Glutamatergic neuron (in vitro differentiated cells): ENCODE data around the gene OVCH2. TPM values are rescaled to one million over a fixed set of nuclear protein-coding genes. Genes with fewer than 3 reads are reported as not detected.

ENCODE experiments used
- DNase-seq: peaks from one replicate; pipeline ENCODE4 v3.0.0; 2022
- H3K27ac Mint-ChIP-seq: one replicate; pipeline ENCODE4 v1.8.0; 2020; ENCODE audit warnings: mild to moderate bottlenecking, mixed read lengths, inconsistent platforms; ENCODE audit not compliant: unreplicated experiment
- H3K27me3 Mint-ChIP-seq: one replicate; pipeline ENCODE4 v1.8.0; 2020; ENCODE audit warnings: mild to moderate bottlenecking, moderate library complexity, mixed read lengths, inconsistent platforms; ENCODE audit not compliant: unreplicated experiment
- H3K36me3 Mint-ChIP-seq: one replicate; pipeline ENCODE4 v1.8.0; 2020; ENCODE audit warnings: mild to moderate bottlenecking, mixed read lengths, inconsistent platforms; ENCODE audit not compliant: unreplicated experiment
- H3K4me1 Mint-ChIP-seq: one replicate; pipeline ENCODE4 v1.8.0; 2020; ENCODE audit warnings: mild to moderate bottlenecking, low read depth, mixed read lengths, inconsistent platforms; ENCODE audit not compliant: unreplicated experiment
- H3K4me3 Mint-ChIP-seq: one replicate; pipeline ENCODE4 v1.8.0; 2020; ENCODE audit warnings: mild to moderate bottlenecking, mixed read lengths, inconsistent platforms; ENCODE audit not compliant: unreplicated experiment
- H3K9me3 Mint-ChIP-seq: one replicate; pipeline ENCODE4 v1.8.0; 2020; ENCODE audit warnings: mild to moderate bottlenecking, moderate library complexity, mixed read lengths, inconsistent platforms; ENCODE audit not compliant: unreplicated experiment
- total RNA-seq: library from RNA; stranded (reverse); fragmentation: NEBNext Ultra II Directional; extraction: Animal tissue kit (Norgen Biotek cat#: 25700); gene quantifications from one replicate; pipeline ENCODE4 v1.2.1, GENCODE V29; 2021; ENCODE audit not compliant: unreplicated experiment
- TF ChIP-seq, protein P1 (sequence below): fragments of 200-600 bp; sonication (generic); IDR thresholded peaks from one replicate; pipeline ENCODE4 v1.5.0; 2021; ENCODE audit not compliant: partially characterized antibody, unreplicated experiment

The OVCH2 gene
- total RNA-seq, 1 donor from 2014 or later = not detected

DNA sequence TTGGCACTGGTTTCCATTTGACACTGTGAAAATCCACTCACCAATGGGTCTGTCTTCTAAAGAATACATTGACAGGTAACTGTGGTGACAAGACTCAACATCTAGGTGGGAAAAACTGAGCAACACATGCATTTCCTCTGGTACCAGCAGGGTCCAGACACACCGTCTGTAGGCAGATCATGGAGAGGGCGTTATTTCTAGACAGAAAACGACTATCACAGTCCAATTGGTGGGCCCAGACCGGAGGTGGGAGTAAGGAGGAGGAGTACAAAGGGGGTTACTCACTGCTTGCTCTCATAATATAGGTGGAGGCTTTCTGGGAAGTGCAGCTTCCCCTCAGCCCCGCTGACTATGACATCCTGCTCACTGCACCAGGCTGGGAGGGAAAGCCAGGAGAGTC is 9.9 kb downstream of the OVCH2 start:
- no peak overlapping the region for H3K27ac Mint-ChIP-seq
- TF ChIP-seq, protein P1, sequence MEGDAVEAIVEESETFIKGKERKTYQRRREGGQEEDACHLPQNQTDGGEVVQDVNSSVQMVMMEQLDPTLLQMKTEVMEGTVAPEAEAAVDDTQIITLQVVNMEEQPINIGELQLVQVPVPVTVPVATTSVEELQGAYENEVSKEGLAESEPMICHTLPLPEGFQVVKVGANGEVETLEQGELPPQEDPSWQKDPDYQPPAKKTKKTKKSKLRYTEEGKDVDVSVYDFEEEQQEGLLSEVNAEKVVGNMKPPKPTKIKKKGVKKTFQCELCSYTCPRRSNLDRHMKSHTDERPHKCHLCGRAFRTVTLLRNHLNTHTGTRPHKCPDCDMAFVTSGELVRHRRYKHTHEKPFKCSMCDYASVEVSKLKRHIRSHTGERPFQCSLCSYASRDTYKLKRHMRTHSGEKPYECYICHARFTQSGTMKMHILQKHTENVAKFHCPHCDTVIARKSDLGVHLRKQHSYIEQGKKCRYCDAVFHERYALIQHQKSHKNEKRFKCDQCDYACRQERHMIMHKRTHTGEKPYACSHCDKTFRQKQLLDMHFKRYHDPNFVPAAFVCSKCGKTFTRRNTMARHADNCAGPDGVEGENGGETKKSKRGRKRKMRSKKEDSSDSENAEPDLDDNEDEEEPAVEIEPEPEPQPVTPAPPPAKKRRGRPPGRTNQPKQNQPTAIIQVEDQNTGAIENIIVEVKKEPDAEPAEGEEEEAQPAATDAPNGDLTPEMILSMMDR = no peak
- no peak for DNase-seq
- H3K9me3 Mint-ChIP-seq = no peaks in the 10 kb centered on the region
- H3K36me3 Mint-ChIP-seq = no peaks in the 10 kb centered on the region
- no peaks in the 10 kb centered on the region for H3K27me3 Mint-ChIP-seq
- H3K4me3 Mint-ChIP-seq = no peak overlapping the region
- no peaks in the 10 kb centered on the region for H3K4me1 Mint-ChIP-seq

DNA sequence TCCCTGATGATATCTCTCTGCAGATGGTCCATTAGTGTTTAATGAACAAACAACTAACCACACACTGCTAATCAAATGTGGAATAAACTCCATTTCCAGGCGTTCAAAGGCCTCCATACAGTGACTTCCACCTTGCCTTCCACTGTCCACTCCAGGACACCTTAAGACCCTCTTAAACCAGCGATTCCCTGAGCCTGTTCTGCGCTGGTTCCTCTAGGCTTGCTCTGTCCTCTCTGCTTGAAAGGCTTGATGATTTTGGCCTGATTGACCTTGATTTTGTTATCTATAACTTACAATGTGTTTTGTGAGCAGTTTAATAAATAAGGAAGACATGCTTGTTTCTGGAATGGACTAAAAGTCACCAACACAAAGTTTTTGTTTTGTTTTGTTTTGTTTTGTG is 12.0 kb downstream of the OVCH2 start:
- no peak overlapping the region for H3K4me3 Mint-ChIP-seq
- no peaks in the 10 kb centered on the region for H3K4me1 Mint-ChIP-seq
- H3K27me3 Mint-ChIP-seq = no peaks in the 10 kb centered on the region
- H3K36me3 Mint-ChIP-seq = no peaks in the 10 kb centered on the region
- DNase-seq = no peak
- TF ChIP-seq, protein P1 = no peak
- no peaks in the 10 kb centered on the region for H3K9me3 Mint-ChIP-seq
- no peak overlapping the region for H3K27ac Mint-ChIP-seq

DNA sequence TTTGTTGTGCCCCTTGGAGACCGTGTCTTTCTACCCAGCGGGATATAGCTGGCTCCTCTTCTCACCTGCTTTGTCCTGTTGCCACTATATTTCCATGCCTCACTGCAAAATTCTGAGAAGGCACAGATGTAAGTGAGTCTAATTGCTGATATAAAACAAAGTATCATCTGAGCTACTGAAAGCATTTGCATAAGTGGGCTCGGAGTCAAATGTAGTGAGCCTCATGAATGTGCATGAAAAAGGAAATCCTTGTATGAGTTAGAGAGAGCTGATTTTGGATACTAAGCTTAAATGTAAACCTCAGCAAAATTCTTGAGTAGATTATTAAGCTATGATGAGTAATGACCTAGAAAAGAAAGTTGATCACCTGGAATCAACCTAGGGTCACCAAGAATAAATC is 13.9 kb downstream of the OVCH2 start:
- Mint-ChIP-seq H3K4me1 (peaks cover 3% of the 10 kb centered on the region), H3K9me3 (no peaks in the 10 kb centered on the region), H3K27me3 (no peaks in the 10 kb centered on the region), H3K36me3 (no peaks in the 10 kb centered on the region), H3K27ac (no peak overlapping the region), H3K4me3 (no peak overlapping the region)
- no peak for DNase-seq
- TF ChIP-seq, protein P1 = no peak

DNA sequence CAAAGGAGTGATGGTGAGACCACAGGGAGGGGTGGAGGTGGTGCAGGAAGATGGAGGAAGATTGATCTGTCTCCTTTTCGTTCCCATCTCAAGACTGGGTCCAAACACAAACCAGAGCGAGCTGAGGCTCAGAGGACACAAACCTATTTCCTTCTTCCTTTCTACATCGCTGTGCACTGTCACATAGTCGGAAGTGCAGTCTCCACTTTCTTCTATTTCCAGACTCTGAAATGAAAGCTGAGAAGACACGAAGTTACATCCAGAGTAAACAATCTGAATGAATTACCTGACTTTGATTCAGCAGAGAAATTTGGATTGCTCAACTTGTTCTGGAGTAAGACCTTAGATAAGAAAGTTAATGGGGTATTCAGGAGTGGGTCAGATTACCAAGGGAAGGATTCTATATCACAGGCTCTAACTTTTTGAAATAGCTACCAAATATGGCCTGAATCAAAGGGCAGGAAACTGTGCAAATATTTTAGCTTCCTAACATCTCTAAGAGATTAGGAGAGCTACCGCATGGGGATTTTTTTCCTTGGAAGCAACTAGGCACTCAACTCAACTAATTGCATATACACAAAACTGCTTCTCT is 14.4 kb downstream of the OVCH2 start:
- Mint-ChIP-seq H3K27ac (no peak overlapping the region), H3K36me3 (no peaks in the 10 kb centered on the region), H3K27me3 (no peaks in the 10 kb centered on the region), H3K4me1 (peaks cover 3% of the 10 kb centered on the region), H3K4me3 (no peak overlapping the region), H3K9me3 (no peaks in the 10 kb centered on the region)
- TF ChIP-seq, protein P1 = no peak
- no peak for DNase-seq

DNA sequence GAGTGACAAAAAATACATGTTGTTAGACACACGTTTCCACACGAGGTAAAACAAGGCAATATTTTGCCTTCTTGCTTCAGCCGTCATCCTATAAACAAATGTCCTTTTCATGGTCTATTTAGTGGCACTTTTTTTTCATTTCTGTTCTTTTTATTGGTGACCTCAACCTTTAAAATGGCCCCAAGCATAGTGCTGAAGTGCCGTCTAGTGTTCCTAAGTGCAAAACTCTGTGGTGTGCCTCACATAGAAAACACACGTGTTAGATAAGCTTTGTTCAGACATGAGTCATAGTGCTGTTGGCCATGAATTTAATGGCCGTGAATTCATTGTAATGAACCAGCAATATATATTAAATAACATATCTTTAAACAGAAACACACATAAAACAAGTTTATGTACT is 15.6 kb downstream of the OVCH2 start:
- TF ChIP-seq, protein P1 = no peak
- H3K27me3 Mint-ChIP-seq = no peaks in the 10 kb centered on the region
- no peak overlapping the region for H3K4me3 Mint-ChIP-seq
- no peak overlapping the region for H3K27ac Mint-ChIP-seq
- no peaks in the 10 kb centered on the region for H3K9me3 Mint-ChIP-seq
- H3K4me1 Mint-ChIP-seq = peaks cover 3% of the 10 kb centered on the region
- no peak for DNase-seq
- no peaks in the 10 kb centered on the region for H3K36me3 Mint-ChIP-seq
